ENCODE data around the gene ARHGAP5. TPM values are rescaled to one million over a fixed set of nuclear protein-coding genes. Genes with fewer than 3 reads are reported as not detected.
"Not testable (repeated sequence)": the region's sequence is repeated elsewhere in the genome, so short reads cannot be mapped to it uniquely, and the experiment has no call there.

Gene ARHGAP5
- total RNA-seq, 1 experiment from 2014 or later: 100 TPM

GRCh38 chr14:32121536-32121935 is 44.4 kb downstream of the ARHGAP5 start:
- no peaks in the 10 kb centered on the region for H3K27me3 Mint-ChIP-seq (ENCODE audit: insufficient read depth, unreplicated experiment)
- DNase-seq (ENCODE audit: unreplicated experiment): no peak
- H3K4me1 Mint-ChIP-seq (ENCODE audit: insufficient read depth, unreplicated experiment): peaks cover 28% of the 10 kb centered on the region
- H3K27ac Mint-ChIP-seq (ENCODE audit: low read depth, unreplicated experiment): no peak overlapping the region
- peaks cover 9% of the 10 kb centered on the region for H3K9me3 Mint-ChIP-seq (ENCODE audit: unreplicated experiment)
- POLR2A ChIA-PET: interaction anchor here (0.9 to 1.3 kb wide), 3 partner anchors 22 to 187 kb away, joined by 4 read pairs; partner anchors contain the start of gene RNU6-7
- peaks cover 25% of the 10 kb centered on the region for H3K36me3 Mint-ChIP-seq (ENCODE audit: insufficient read depth, unreplicated experiment)
- intact Hi-C loops (cut with micrococcal nuclease): no loop called here
- H3K4me3 Mint-ChIP-seq (ENCODE audit: unreplicated experiment): no peak overlapping the region
- TF ChIP-seq CTCF (IDR thresholded peaks at IDR 0.05; ENCODE audit: unreplicated experiment): no peak
- CTCF ChIA-PET: interaction anchor here (0.9 kb wide), 1 partner anchor 22 kb away, joined by 5 read pairs; no protein-coding TSS in a partner anchor
- BruUV-seq (replicated peaks): no TSS peak

GRCh38 chr14:32121948-32122347 is 44.8 kb downstream of the ARHGAP5 start:
- Mint-ChIP-seq H3K27me3 (ENCODE audit: insufficient read depth, unreplicated experiment) (no peaks in the 10 kb centered on the region), H3K4me1 (ENCODE audit: insufficient read depth, unreplicated experiment) (peaks cover 28% of the 10 kb centered on the region), H3K27ac (ENCODE audit: low read depth, unreplicated experiment) (no peak overlapping the region), H3K4me3 (ENCODE audit: unreplicated experiment) (no peak overlapping the region), H3K9me3 (ENCODE audit: unreplicated experiment) (peaks cover 12% of the 10 kb centered on the region), H3K36me3 (ENCODE audit: insufficient read depth, unreplicated experiment) (peaks cover 29% of the 10 kb centered on the region)
- intact Hi-C loops (cut with micrococcal nuclease): no loop called here
- DNase-seq (ENCODE audit: unreplicated experiment): no peak
- CTCF ChIA-PET: no interaction called here
- no peak for TF ChIP-seq CTCF (IDR thresholded peaks at IDR 0.05; ENCODE audit: unreplicated experiment)
- POLR2A ChIA-PET: interaction anchor here (0.9 to 1.5 kb wide), 3 partner anchors 9 to 80 kb away, joined by 4 to 6 read pairs (median 4); partner anchors contain the start of gene RNU6-7
- no TSS peak for BruUV-seq (replicated peaks)

GRCh38 chr14:32126899-32127730 is 50.0 kb downstream of the ARHGAP5 start:
- Mint-ChIP-seq H3K4me1 (ENCODE audit: insufficient read depth, unreplicated experiment) (peaks cover 40% of the 10 kb centered on the region), H3K9me3 (ENCODE audit: unreplicated experiment) (peaks cover 12% of the 10 kb centered on the region), H3K36me3 (ENCODE audit: insufficient read depth, unreplicated experiment) (peaks cover 34% of the 10 kb centered on the region)
- BruUV-seq (replicated peaks); H3K27me3 Mint-ChIP-seq (ENCODE audit: insufficient read depth, unreplicated experiment); H3K27ac Mint-ChIP-seq (ENCODE audit: low read depth, unreplicated experiment); H3K4me3 Mint-ChIP-seq (ENCODE audit: unreplicated experiment); intact Hi-C loops (cut with micrococcal nuclease); DNase-seq (ENCODE audit: unreplicated experiment); CTCF ChIA-PET: not testable (repeated sequence)
- POLR2A ChIA-PET: interaction anchor here (0.7 kb wide), 1 partner anchor 9 kb away, joined by 4 read pairs; no protein-coding TSS in a partner anchor

- DNase-seq (ENCODE audit: unreplicated experiment); POLR2A ChIA-PET; intact Hi-C loops (cut with micrococcal nuclease); H3K4me3 Mint-ChIP-seq (ENCODE audit: unreplicated experiment); CTCF ChIA-PET; H3K27me3 Mint-ChIP-seq (ENCODE audit: insufficient read depth, unreplicated experiment); BruUV-seq (replicated peaks); H3K27ac Mint-ChIP-seq (ENCODE audit: low read depth, unreplicated experiment): not testable (repeated sequence)
- peaks cover 39% of the 10 kb centered on the region for H3K36me3 Mint-ChIP-seq (ENCODE audit: insufficient read depth, unreplicated experiment)
- H3K9me3 Mint-ChIP-seq (ENCODE audit: unreplicated experiment): peaks cover 12% of the 10 kb centered on the region
- peaks cover 40% of the 10 kb centered on the region for H3K4me1 Mint-ChIP-seq (ENCODE audit: insufficient read depth, unreplicated experiment)
Measured at GRCh38 chr14:32127731-32128654, 50.9 kb downstream of the ARHGAP5 start.
